Gastrocnemius medialis (tissue), 4 donors: ENCODE data around the gene AGA. TPM values are rescaled to one million over a fixed set of nuclear protein-coding genes. Genes with fewer than 3 reads are reported as not detected.

Experiments used
- ATAC-seq, 2 donors: fragments of 150-250 bp; one replicate each; pipeline ENCODE4 v1.9.1; 2016
- DNase-seq, 2 donors: peaks; one replicate each; pipeline ENCODE4 v3.0.0-alpha.2; 2019
- H3K27ac ChIP-seq, 4 donors: fragments of 200-600 bp; sonication (generic); 1 replicate in 1 of 4; 2 replicates in 3 of 4; pipeline ENCODE4 v1.5.1; 2016 to 2018; ENCODE audit warnings: mild to moderate bottlenecking in 2 of 4, moderate library complexity in 1 of 4
- H3K27me3 ChIP-seq, 3 donors: fragments of 200-600 bp; sonication (generic) in 2 of 3; 1 replicate in 1 of 3; 2 replicates in 2 of 3; pipeline versions ENCODE4 v1.5.1 to v1.6.0; 2016 to 2019; ENCODE audit warnings: mild to moderate bottlenecking in 1 of 3, moderate library complexity in 1 of 3
- H3K36me3 ChIP-seq, 2 donors: fragments of 200-600 bp; sonication (generic) in 1 of 2; one replicate each; pipeline ENCODE4 v1.5.1; 2017 to 2018
- H3K4me1 ChIP-seq, 2 donors: fragments of 200-600 bp; sonication (generic) in 1 of 2; one replicate each; pipeline ENCODE4 v1.5.1; 2016 to 2017; ENCODE audit warnings: mild to moderate bottlenecking in 2 of 2
- H3K4me3 ChIP-seq, 4 donors: fragments of 200-600 bp; sonication (generic) in 3 of 4; 1 replicate in 1 of 4; 2 replicates in 3 of 4; pipeline ENCODE4 v1.5.1; 2016 to 2019; ENCODE audit warnings: mild to moderate bottlenecking in 2 of 4
- H3K9me3 ChIP-seq, 3 donors: fragments of 200-600 bp; sonication (generic) in 2 of 3; 1 replicate in 1 of 3; 2 replicates in 2 of 3; pipeline ENCODE4 v1.5.1; 2016 to 2019
- CTCF ChIP-seq, 5 experiments: fragments of 450-650 bp in 3 of 5; fragments of 200-600 bp in 2 of 5; sonication (generic) in 2 of 5; IDR thresholded peaks in 4 of 5; conservative IDR thresholded peaks in 1 of 5; 1 replicate in 4 of 5; 2 replicates in 1 of 5; pipeline ENCODE4 v1.5.1; 2016 to 2019; ENCODE audit warnings: antibody characterized with exemption in 5 of 5, mild to moderate bottlenecking in 3 of 5, moderate library complexity in 3 of 5
- POLR2A ChIP-seq, 2 donors: fragments of 450-650 bp; IDR thresholded peaks; one replicate each; pipeline ENCODE4 v1.6.1; 2017; ENCODE audit warnings: antibody characterized with exemption in 2 of 2, mild to moderate bottlenecking in 2 of 2, moderate library complexity in 2 of 2
- in situ Hi-C, 4 donors: fragments of 200-750 bp; cut with MboI; loops; one replicate each; pipeline versions ENCODE4 v1.15.0 to v1.8.0; 2017; ENCODE audit warnings: low sequenced_read_pairs in 4 of 4
- intact Hi-C: fragments of 100-400 bp; cut with DNase I; formaldehyde crosslinking; loops from one replicate; pipeline ENCODE4 v1.15.1; 2023; ENCODE audit warnings: low total_unique reads
- total RNA-seq, 4 donors: library from RNA; depleted of rRNA; stranded (reverse); fragments of >200 nt; gene quantifications; one replicate each; pipeline versions ENCODE4 v1.1.0 to v1.2.3, GENCODE V29; 2016

AGA gene
- total RNA-seq, 4 donors from 2014 or later, result 9.0 to 11.1 (median 10.0) TPM

GRCh38 chr4:177451108-177451500 lies 8.9 kb upstream of the AGA start:
- Histone ChIP-seq H3K4me3 (no peak overlapping the region), H3K9me3 (no peaks in the 10 kb centered on the region), H3K27ac (no peak overlapping the region), H3K27me3 (no peaks in the 10 kb centered on the region), H3K36me3 (no peaks in the 10 kb centered on the region), H3K4me1 (peaks cover 3 to 7% of the 10 kb centered on the region in 2 donors)
- ATAC-seq (no peak), DNase-seq (no peak)
- TF ChIP-seq CTCF (IDR thresholded peaks at IDR 0.05 in 4 of 5, conservative IDR thresholded peaks at IDR 0.05 in 1 of 5), result no peak
- no peak for TF ChIP-seq POLR2A (IDR thresholded peaks at IDR 0.05)
- in situ Hi-C loops, result no loop called here
- intact Hi-C loops, result no loop called here

- DNase-seq, result no peak
- peaks cover 3 to 5% of the 10 kb centered on the region in 2 donors for H3K4me1 ChIP-seq
- no peak overlapping the region for H3K4me3 ChIP-seq
- intact Hi-C loops, result no loop called here
- no peaks in the 10 kb centered on the region for H3K9me3 ChIP-seq
- TF ChIP-seq CTCF (IDR thresholded peaks at IDR 0.05 in 4 of 5, conservative IDR thresholded peaks at IDR 0.05 in 1 of 5) (no peak), POLR2A (IDR thresholded peaks at IDR 0.05) (no peak)
- no peak for ATAC-seq
- in situ Hi-C loops, result no loop called here
- H3K27ac ChIP-seq, result no peak overlapping the region
- H3K27me3 ChIP-seq, result no peaks in the 10 kb centered on the region
- no peaks in the 10 kb centered on the region for H3K36me3 ChIP-seq
Measured at GRCh38 chr4:177450426-177451107, 8.3 kb upstream of the AGA start.

GRCh38 chr4:177448850-177449249 lies 6.6 kb upstream of the AGA start:
- TF ChIP-seq CTCF (IDR thresholded peaks at IDR 0.05 in 4 of 5, conservative IDR thresholded peaks at IDR 0.05 in 1 of 5), result no peak
- no peak for TF ChIP-seq POLR2A (IDR thresholded peaks at IDR 0.05)
- no peak overlapping the region for H3K4me3 ChIP-seq
- intact Hi-C loops (no loop called here), in situ Hi-C loops (no loop called here)
- H3K4me1 ChIP-seq, result no peaks in the 10 kb centered on the region
- no peaks in the 10 kb centered on the region for H3K36me3 ChIP-seq
- DNase-seq, result no peak
- H3K9me3 ChIP-seq, result no peaks in the 10 kb centered on the region
- ATAC-seq, result no peak
- H3K27me3 ChIP-seq, result no peaks in the 10 kb centered on the region
- no peak overlapping the region for H3K27ac ChIP-seq

GRCh38 chr4:177447417-177448004 lies 5.3 kb upstream of the AGA start:
- TF ChIP-seq CTCF (IDR thresholded peaks at IDR 0.05 in 4 of 5, conservative IDR thresholded peaks at IDR 0.05 in 1 of 5) (no peak), POLR2A (IDR thresholded peaks at IDR 0.05) (no peak)
- H3K27ac ChIP-seq, result no peak overlapping the region
- no peak for DNase-seq
- no peaks in the 10 kb centered on the region for H3K9me3 ChIP-seq
- intact Hi-C loops, result no loop called here
- H3K4me3 ChIP-seq, result no peak overlapping the region
- no peaks in the 10 kb centered on the region for H3K27me3 ChIP-seq
- ATAC-seq, result no peak
- H3K36me3 ChIP-seq, result no peaks in the 10 kb centered on the region
- H3K4me1 ChIP-seq, result peaks cover 5 to 7% of the 10 kb centered on the region in 2 donors
- in situ Hi-C loops, result no loop called here
